Naive thymus-derived CD4-positive, alpha-beta T cell (primary cell): ENCODE results near the gene FXYD4. TPM values are rescaled to one million over a fixed set of nuclear protein-coding genes. Genes with fewer than 3 reads are reported as not detected.

Source experiments
- ATAC-seq: fragments of 150-1000 bp; cut with Tn5 transposase; 2 replicates; pipeline ENCODE4 v1.10.0; 2021; ENCODE audit warnings: mild to moderate bottlenecking, moderate library complexity
- CTCF ChIA-PET: fragments of 350-600 bp; sonication (Branson Sonifier 250); formaldehyde crosslinking; loops from one replicate; lab custom pipeline; 2021; ENCODE audit warnings: antibody characterized with exemption; lab: Charles Lee
- POLR2A ChIA-PET: fragments of 350-600 bp; sonication (Branson Sonifier 250); formaldehyde crosslinking; loops from one replicate; lab custom pipeline; 2021; ENCODE audit warnings: antibody characterized with exemption, inconsistent platforms; lab: Charles Lee
- DNase-seq, 9 donors: peaks; one replicate each; pipeline versions ENCODE4 v3.0.0 to v3.0.0-alpha.2; 2020 to 2022; ENCODE audit warnings: mixed read lengths in 1 of 9
- H3K27ac ChIP-seq: one replicate; pipeline ENCODE4 v1.7.0; 2013; ENCODE audit warnings: mild to moderate bottlenecking, low read depth, low read length, moderate library complexity
- H3K27me3 ChIP-seq, 2 donors: one replicate each; pipeline ENCODE4 v1.7.0; 2013; ENCODE audit warnings: low read length in 2 of 2, mild to moderate bottlenecking in 2 of 2, moderate library complexity in 2 of 2; ENCODE audit not compliant: control insufficient read depth in 2 of 2, insufficient read depth in 2 of 2
- H3K36me3 ChIP-seq, 3 experiments: 1 replicate in 2 of 3; 2 replicates in 1 of 3; pipeline ENCODE4 v1.7.0; 2013; ENCODE audit warnings: low read length in 3 of 3, mild to moderate bottlenecking in 3 of 3, moderate library complexity in 1 of 3; ENCODE audit not compliant: insufficient read depth in 3 of 3, control insufficient read depth in 2 of 3
- H3K4me1 ChIP-seq, 2 donors: one replicate each; pipeline ENCODE4 v1.7.0; 2013; ENCODE audit warnings: low read length in 2 of 2, mild to moderate bottlenecking in 2 of 2, moderate library complexity in 1 of 2; ENCODE audit not compliant: control insufficient read depth in 2 of 2, insufficient read depth in 2 of 2
- H3K4me3 ChIP-seq: 2 replicates; pipeline ENCODE4 v1.7.0; 2013; ENCODE audit warnings: mild to moderate bottlenecking, low read length
- H3K9me3 ChIP-seq, 3 experiments: 1 replicate in 2 of 3; 2 replicates in 1 of 3; pipeline ENCODE4 v1.7.0; 2013; ENCODE audit warnings: low read length in 3 of 3; ENCODE audit not compliant: control insufficient read depth in 2 of 3
- H3K27ac Mint-ChIP-seq, 9 donors: one replicate each; pipeline ENCODE4 v1.8.0; 2020 to 2022; ENCODE audit warnings: mixed read lengths in 9 of 9, mild to moderate bottlenecking in 8 of 9, moderate library complexity in 5 of 9, inconsistent platforms in 2 of 9
- H3K27me3 Mint-ChIP-seq, 5 donors: one replicate each; pipeline ENCODE4 v1.8.0; 2021 to 2022; ENCODE audit warnings: mixed read lengths in 5 of 5, mild to moderate bottlenecking in 1 of 5
- H3K36me3 Mint-ChIP-seq, 5 donors: one replicate each; pipeline ENCODE4 v1.8.0; 2020 to 2022; ENCODE audit warnings: mixed read lengths in 5 of 5, mild to moderate bottlenecking in 3 of 5, inconsistent platforms in 1 of 5
- H3K4me1 Mint-ChIP-seq, 7 donors: one replicate each; pipeline ENCODE4 v1.8.0; 2020 to 2022; ENCODE audit warnings: mixed read lengths in 7 of 7, mild to moderate bottlenecking in 3 of 7, inconsistent platforms in 1 of 7
- H3K4me3 Mint-ChIP-seq, 10 donors: one replicate each; pipeline ENCODE4 v1.8.0; 2020 to 2022; ENCODE audit warnings: mild to moderate bottlenecking in 10 of 10, mixed read lengths in 10 of 10, moderate library complexity in 6 of 10, inconsistent platforms in 2 of 10
- H3K9me3 Mint-ChIP-seq, 11 donors: one replicate each; pipeline ENCODE4 v1.8.0; 2020 to 2022; ENCODE audit warnings: mixed read lengths in 11 of 11, mild to moderate bottlenecking in 4 of 11, inconsistent platforms in 1 of 11, moderate library complexity in 1 of 11
- intact Hi-C, 2 donors: fragments of 100-400 bp; cut with micrococcal nuclease; formaldehyde crosslinking; loops; one replicate each; pipeline ENCODE4 v1.15.1; 2023
- polyA plus RNA-seq, 2 donors: library from polyadenylated mRNA; unstranded; fragments of 300-500 nt; fragmentation: Illumina TruSeq; gene quantifications; one replicate each; pipeline ENCODE4 v1.2.3, GENCODE V29; 2021
- total RNA-seq, 6 experiments: library from RNA in 5 of 6; stranded (reverse) in 5 of 6; gene quantifications; 1 replicate in 5 of 6; 2 replicates in 1 of 6; pipeline ENCODE4 v1.2.3 and lab custom pipeline; 2021 to 2026

The FXYD4 gene
- total and polyA plus RNA-seq, 7 experiments from 2014 or later, result not detected

- intact Hi-C loops, result no loop called here
- H3K27ac ChIP-seq, result no peak overlapping the region
- Mint-ChIP-seq H3K4me3 (no peak overlapping the region), H3K27me3 (peaks cover 0 to 2% (median 0%) of the 10 kb centered on the region in 5 donors), H3K36me3 (peaks cover 0 to 9% (median 0%) of the 10 kb centered on the region in 5 donors), H3K4me1 (peaks cover 10 to 15% (median 12%) of the 10 kb centered on the region in 7 donors), H3K27ac (peak overlapping the region in 1 of 9 donors; percentile 8), H3K9me3 (no peaks in the 10 kb centered on the region)
- no peaks in the 10 kb centered on the region for H3K9me3 ChIP-seq
- no peak overlapping the region for H3K4me3 ChIP-seq
- DNase-seq (no peak), ATAC-seq (no peak)
- ChIA-PET POLR2A (interaction anchor here (0.6 to 6.1 kb wide), 3 partner anchors 8 to 615 kb away, joined by 3 to 72 read pairs (median 3); no protein-coding TSS in a partner anchor), CTCF (interaction anchor here (2.3 kb wide), 1 partner anchor 8 kb away, joined by 9 read pairs; no protein-coding TSS in a partner anchor)
- peaks cover 6 to 8% of the 10 kb centered on the region in 2 donors for H3K4me1 ChIP-seq
- peaks cover 0 to 8% (median 0%) of the 10 kb centered on the region in 3 experiments for H3K36me3 ChIP-seq
- H3K27me3 ChIP-seq, result no peaks in the 10 kb centered on the region
These were observed 40.1 kb downstream of the FXYD4 start for GRCh38 chr10:43411536-43411935.

GRCh38 chr10:43415544-43415943, 44.1 kb downstream of the FXYD4 start:
- Histone ChIP-seq H3K36me3 (no peaks in the 10 kb centered on the region), H3K27me3 (no peaks in the 10 kb centered on the region), H3K27ac (no peak overlapping the region), H3K4me1 (peaks cover 17 to 20% of the 10 kb centered on the region in 2 donors), H3K4me3 (no peak overlapping the region), H3K9me3 (no peaks in the 10 kb centered on the region)
- DNase-seq (no peak), ATAC-seq (no peak)
- Mint-ChIP-seq H3K4me3 (no peak overlapping the region), H3K27ac (no peak overlapping the region), H3K4me1 (peaks cover 7 to 31% (median 27%) of the 10 kb centered on the region in 7 donors), H3K36me3 (no peaks in the 10 kb centered on the region), H3K9me3 (no peaks in the 10 kb centered on the region), H3K27me3 (no peaks in the 10 kb centered on the region)
- ChIA-PET POLR2A (interaction anchor here (0.7 to 1.5 kb wide), 2 partner anchors 21 to 24 kb away, joined by 3 to 4 read pairs; partner anchors contain the start of gene ZNF487), CTCF (no interaction called here)
- intact Hi-C loops, result no loop called here

DNA sequence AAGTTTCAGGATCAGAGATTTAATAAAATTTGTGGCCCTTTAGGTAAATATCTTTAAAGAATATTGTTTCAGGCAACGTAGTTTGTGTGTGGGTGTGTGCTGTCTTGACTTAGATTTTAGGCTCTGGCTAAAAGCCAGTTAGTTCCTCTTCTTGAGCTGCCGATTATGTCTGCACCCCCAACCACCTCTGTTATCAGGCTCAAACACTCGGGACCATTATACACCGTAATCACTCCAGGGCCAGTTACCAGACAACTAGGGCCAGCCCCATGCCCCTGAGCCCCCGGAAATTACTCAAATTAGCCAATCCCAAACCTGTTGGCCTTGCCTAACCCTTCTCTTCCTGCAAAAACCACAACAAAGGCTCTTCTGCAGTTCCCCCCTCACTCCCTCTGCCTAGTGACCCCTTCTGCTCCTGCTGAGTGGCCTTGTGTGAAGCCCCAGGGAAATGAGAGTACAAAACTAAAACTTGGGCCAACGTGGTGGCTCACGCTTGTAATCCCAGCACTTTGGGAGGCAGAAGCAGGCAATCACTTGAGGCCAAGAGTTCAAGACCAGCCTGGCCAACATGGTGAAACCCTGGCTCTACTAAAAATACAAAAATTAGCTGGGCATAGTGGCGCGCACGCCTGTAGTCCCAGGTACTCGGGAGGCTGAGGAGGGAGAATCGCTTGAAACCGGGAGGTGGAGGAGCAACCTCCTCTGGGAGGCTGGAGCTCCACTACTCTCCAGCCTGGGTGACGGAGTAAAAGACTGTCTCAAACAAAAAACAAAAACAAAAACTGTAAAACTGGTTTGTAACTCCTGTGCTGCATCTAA, 46.7 kb downstream of the FXYD4 start:
- Mint-ChIP-seq H3K4me3 (peak overlapping the region; percentile 35 to 73 (median 59)), H3K36me3 (no peaks in the 10 kb centered on the region), H3K4me1 (peaks cover 17 to 41% (median 33%) of the 10 kb centered on the region in 7 donors), H3K27me3 (no peaks in the 10 kb centered on the region), H3K9me3 (no peaks in the 10 kb centered on the region), H3K27ac (peak overlapping the region; percentile 68 to 97 (median 91))
- H3K27me3 ChIP-seq, result no peaks in the 10 kb centered on the region
- H3K9me3 ChIP-seq, result no peaks in the 10 kb centered on the region
- CTCF ChIA-PET, result interaction anchor here (1.1 to 2.8 kb wide), 2 partner anchors 7 to 11 kb away, joined by 3 to 9 read pairs; no protein-coding TSS in a partner anchor
- DNase-seq (peak in 7 of 9 donors; percentile 31 to 59 (median 49)), ATAC-seq (peak; percentile 31)
- intact Hi-C loops, result loop anchor here in 1 of 2 donors (1.0 kb wide), 1 partner anchor 9 kb away; no protein-coding TSS in a partner anchor
- H3K36me3 ChIP-seq, result no peaks in the 10 kb centered on the region
- peak overlapping the region; percentile 9 for H3K4me3 ChIP-seq
- peak overlapping the region; percentile 54 for H3K27ac ChIP-seq
- peaks cover 24 to 27% of the 10 kb centered on the region in 2 donors for H3K4me1 ChIP-seq
- POLR2A ChIA-PET, result interaction anchor here (0.6 to 4.9 kb wide), 9 partner anchors 8 to 67 kb away, joined by 3 to 72 read pairs (median 6); partner anchors contain the start of genes HNRNPF and ZNF487

DNA sequence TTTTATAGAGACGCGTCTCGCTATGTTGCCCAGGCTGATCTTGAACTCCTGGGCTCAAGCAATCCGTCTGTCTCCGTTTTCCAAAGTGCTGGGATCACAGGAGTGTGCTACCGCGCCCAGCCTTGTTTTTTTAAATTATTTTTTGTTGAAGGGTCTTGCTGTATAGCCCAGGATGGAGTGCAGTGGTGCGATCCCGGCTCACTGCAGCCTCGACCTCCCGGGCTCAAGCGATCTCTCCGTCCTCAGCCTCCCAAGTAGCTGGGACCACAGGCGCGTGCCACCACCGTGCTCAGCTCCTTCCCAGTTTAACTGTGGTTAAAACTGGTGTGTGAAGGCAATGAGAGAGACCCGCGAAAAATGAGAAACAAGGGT, 48.5 kb downstream of the FXYD4 start:
- peaks cover 17 to 42% (median 35%) of the 10 kb centered on the region in 7 donors for H3K4me1 Mint-ChIP-seq
- H3K27me3 Mint-ChIP-seq, result no peaks in the 10 kb centered on the region
- Histone ChIP-seq H3K27me3 (no peaks in the 10 kb centered on the region), H3K4me1 (peaks cover 24 to 27% of the 10 kb centered on the region in 2 donors), H3K9me3 (no peaks in the 10 kb centered on the region), H3K4me3 (peak overlapping the region; percentile 62), H3K27ac (peak overlapping the region; percentile 95), H3K36me3 (no peaks in the 10 kb centered on the region)
- no peaks in the 10 kb centered on the region for H3K9me3 Mint-ChIP-seq
- ATAC-seq (no peak), DNase-seq (no peak)
- ChIA-PET CTCF (interaction anchor here (0.7 to 2.8 kb wide), 6 partner anchors 9 to 405 kb away, joined by 3 to 9 read pairs (median 4); no protein-coding TSS in a partner anchor), POLR2A (interaction anchor here (0.6 to 4.9 kb wide), 12 partner anchors 10 to 60 kb away, joined by 3 to 72 read pairs (median 5); partner anchors contain the start of genes HNRNPF and ZNF487)
- H3K27ac Mint-ChIP-seq, result peak overlapping the region; percentile 91 to 99 (median 97)
- intact Hi-C loops, result loop anchor here (1.0 kb wide), 4 partner anchors 11 to 58 kb away; partner anchors contain the start of gene HNRNPF (in 2 of the 2)
- H3K36me3 Mint-ChIP-seq, result peaks cover 0 to 2% (median 0%) of the 10 kb centered on the region in 5 donors
- H3K4me3 Mint-ChIP-seq, result peak overlapping the region; percentile 75 to 96 (median 82)

GRCh38 chr10:43420369-43421200, 49.1 kb downstream of the FXYD4 start:
- no peaks in the 10 kb centered on the region for H3K36me3 ChIP-seq
- intact Hi-C loops, result loop anchor here (1.0 kb wide), 4 partner anchors 11 to 58 kb away; partner anchors contain the start of gene HNRNPF (in 2 of the 2)
- Mint-ChIP-seq H3K27me3 (no peaks in the 10 kb centered on the region), H3K27ac (peak overlapping the region; percentile 91 to 99 (median 98)), H3K36me3 (peaks cover 0 to 2% (median 0%) of the 10 kb centered on the region in 5 donors), H3K9me3 (no peaks in the 10 kb centered on the region), H3K4me3 (peak overlapping the region; percentile 87 to 98 (median 92)), H3K4me1 (peaks cover 17 to 46% (median 41%) of the 10 kb centered on the region in 7 donors)
- H3K9me3 ChIP-seq, result no peaks in the 10 kb centered on the region
- H3K4me3 ChIP-seq, result peak overlapping the region; percentile 62
- peak overlapping the region; percentile 95 for H3K27ac ChIP-seq
- H3K27me3 ChIP-seq, result no peaks in the 10 kb centered on the region
- CTCF ChIA-PET, result interaction anchor here (0.7 to 2.8 kb wide), 4 partner anchors 10 to 404 kb away, joined by 3 to 9 read pairs (median 4); no protein-coding TSS in a partner anchor
- H3K4me1 ChIP-seq, result peaks cover 24 to 29% of the 10 kb centered on the region in 2 donors
- peak; percentile 69 to 86 (median 81) for DNase-seq
- POLR2A ChIA-PET, result interaction anchor here (0.6 to 4.9 kb wide), 12 partner anchors 11 to 60 kb away, joined by 3 to 72 read pairs (median 5); partner anchors contain the start of genes HNRNPF and ZNF487
- ATAC-seq, result peak; percentile 94
